ENCODE results near the gene THEMIS.

- TF ChIP-seq CTCF (IDR thresholded peaks at IDR 0.05) = no peak
- no peak for TF ChIP-seq POLR2A (IDR thresholded peaks at IDR 0.05)
Observed at GRCh38 chr6:127824061-127824460, 76.8 kb downstream of the THEMIS start.
